Peyer's patch (tissue), 4 donors: ENCODE data around the gene EFEMP2. TPM values are rescaled to one million over a fixed set of nuclear protein-coding genes. Genes with fewer than 3 reads are reported as not detected.

Source experiments
- DNase-seq, 3 donors: peaks; one replicate each; pipeline ENCODE4 v3.0.0-alpha.2; 2017 to 2019
- H3K27ac ChIP-seq, 4 donors: fragments of 200-600 bp; sonication (generic); one replicate each; pipeline ENCODE4 v1.5.1; 2016 to 2019
- H3K27me3 ChIP-seq, 2 donors: fragments of 200-600 bp; sonication (generic); one replicate each; pipeline ENCODE4 v1.5.1; 2019
- H3K36me3 ChIP-seq, 3 donors: fragments of 200-600 bp; sonication (generic); one replicate each; pipeline ENCODE4 v1.5.1; 2016 to 2019
- H3K4me1 ChIP-seq, 4 donors: fragments of 200-600 bp; sonication (generic); one replicate each; pipeline ENCODE4 v1.5.1; 2016 to 2019
- H3K4me3 ChIP-seq, 4 donors: fragments of 200-600 bp; sonication (generic); 1 replicate in 3 of 4; 2 replicates in 1 of 4; pipeline ENCODE4 v1.5.1; 2016 to 2019; ENCODE audit warnings: mild to moderate bottlenecking in 1 of 4
- H3K9me3 ChIP-seq, 4 donors: fragments of 200-600 bp; sonication (generic); one replicate each; pipeline ENCODE4 v1.5.1; 2016 to 2019; ENCODE audit warnings: mild to moderate bottlenecking in 1 of 4
- POLR2A ChIP-seq, 2 donors: fragments of 450-650 bp; IDR thresholded peaks; one replicate each; pipeline ENCODE4 v1.5.1; 2017; ENCODE audit warnings: antibody characterized with exemption in 2 of 2, mild to moderate bottlenecking in 2 of 2, moderate library complexity in 2 of 2
- total RNA-seq, 4 donors: library from RNA; depleted of rRNA; stranded (reverse); fragments of >200 nt; gene quantifications; one replicate each; pipeline ENCODE4 v1.1.0, GENCODE V29; 2016
- TF ChIP-seq, protein P1 (sequence below), 6 experiments: fragments of 450-650 bp in 4 of 6; fragments of 200-600 bp in 2 of 6; sonication (generic) in 1 of 6; IDR thresholded peaks; one replicate each; pipeline ENCODE4 v1.5.1; 2017 to 2019; ENCODE audit warnings: antibody characterized with exemption in 6 of 6, mild to moderate bottlenecking in 3 of 6, moderate library complexity in 1 of 6

Gene EFEMP2
- total RNA-seq, 4 donors from 2014 or later: 4.4 to 75.1 (median 12.1) TPM

- peak overlapping the region in 2 of 4 donors; percentile 80 to 93 for H3K4me3 ChIP-seq
- H3K9me3 ChIP-seq: no peaks in the 10 kb centered on the region
- H3K27me3 ChIP-seq: no peaks in the 10 kb centered on the region
- peak overlapping the region in 3 of 4 donors; percentile 95 to 98 (median 96) for H3K27ac ChIP-seq
- H3K36me3 ChIP-seq: peaks cover 0 to 53% (median 0%) of the 10 kb centered on the region in 3 donors
- peaks cover 14 to 50% (median 16%) of the 10 kb centered on the region in 4 donors for H3K4me1 ChIP-seq
- TF ChIP-seq, protein P1, sequence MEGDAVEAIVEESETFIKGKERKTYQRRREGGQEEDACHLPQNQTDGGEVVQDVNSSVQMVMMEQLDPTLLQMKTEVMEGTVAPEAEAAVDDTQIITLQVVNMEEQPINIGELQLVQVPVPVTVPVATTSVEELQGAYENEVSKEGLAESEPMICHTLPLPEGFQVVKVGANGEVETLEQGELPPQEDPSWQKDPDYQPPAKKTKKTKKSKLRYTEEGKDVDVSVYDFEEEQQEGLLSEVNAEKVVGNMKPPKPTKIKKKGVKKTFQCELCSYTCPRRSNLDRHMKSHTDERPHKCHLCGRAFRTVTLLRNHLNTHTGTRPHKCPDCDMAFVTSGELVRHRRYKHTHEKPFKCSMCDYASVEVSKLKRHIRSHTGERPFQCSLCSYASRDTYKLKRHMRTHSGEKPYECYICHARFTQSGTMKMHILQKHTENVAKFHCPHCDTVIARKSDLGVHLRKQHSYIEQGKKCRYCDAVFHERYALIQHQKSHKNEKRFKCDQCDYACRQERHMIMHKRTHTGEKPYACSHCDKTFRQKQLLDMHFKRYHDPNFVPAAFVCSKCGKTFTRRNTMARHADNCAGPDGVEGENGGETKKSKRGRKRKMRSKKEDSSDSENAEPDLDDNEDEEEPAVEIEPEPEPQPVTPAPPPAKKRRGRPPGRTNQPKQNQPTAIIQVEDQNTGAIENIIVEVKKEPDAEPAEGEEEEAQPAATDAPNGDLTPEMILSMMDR (IDR thresholded peaks at IDR 0.05): no peak
- no peak for DNase-seq
Measured at GRCh38 chr11:65854852-65855837, 17.5 kb downstream of the EFEMP2 start.

DNA sequence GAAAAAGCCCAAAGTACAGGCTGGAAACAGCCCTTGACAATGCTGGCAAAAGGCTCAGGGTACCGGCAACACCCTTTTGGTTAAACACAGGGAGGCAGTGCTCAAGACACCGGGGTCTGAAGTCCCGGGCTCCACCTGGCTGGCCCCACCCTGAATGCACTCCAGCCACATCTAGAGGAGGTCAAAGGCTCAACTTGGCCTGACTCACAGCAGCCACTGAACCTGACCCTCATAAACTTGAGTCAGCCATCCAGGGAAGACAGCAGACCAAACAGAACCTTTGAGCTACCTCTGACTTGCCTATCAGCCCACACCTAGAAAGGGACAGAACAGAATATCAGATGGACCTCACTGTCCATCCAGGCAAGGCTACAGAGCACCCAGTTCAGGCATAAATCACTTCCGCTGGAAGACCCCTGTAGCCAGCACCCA lies 18.4 kb downstream of the EFEMP2 start:
- H3K4me1 ChIP-seq: peaks cover 11 to 45% (median 15%) of the 10 kb centered on the region in 4 donors

GRCh38 chr11:65853246-65853979 lies 19.2 kb downstream of the EFEMP2 start:
- H3K4me3 ChIP-seq: peak overlapping the region in 2 of 4 donors; percentile 18 to 22
- H3K9me3 ChIP-seq: no peaks in the 10 kb centered on the region
- H3K27me3 ChIP-seq: no peaks in the 10 kb centered on the region
- H3K4me1 ChIP-seq: peaks cover 11 to 45% (median 15%) of the 10 kb centered on the region in 4 donors
- H3K27ac ChIP-seq: peak overlapping the region in 3 of 4 donors; percentile 75 to 97 (median 80)
- TF ChIP-seq POLR2A (IDR thresholded peaks at IDR 0.05): no peak
- TF ChIP-seq, protein P1 (IDR thresholded peaks at IDR 0.05): peak in 1 of 6 experiments; percentile 3
- H3K36me3 ChIP-seq: peaks cover 0 to 53% (median 0%) of the 10 kb centered on the region in 3 donors
- DNase-seq: peak in 1 of 3 donors; percentile 54

More for the DNA sequence above, 18.4 kb downstream of the EFEMP2 start:
- DNase-seq: peak in 2 of 3 donors; percentile 90 to 92
- peaks cover 0 to 53% (median 0%) of the 10 kb centered on the region in 3 donors for H3K36me3 ChIP-seq
- TF ChIP-seq POLR2A (IDR thresholded peaks at IDR 0.05): peak; percentile 92
- TF ChIP-seq, protein P1 (IDR thresholded peaks at IDR 0.05): no peak
- H3K27ac ChIP-seq: peak overlapping the region in 3 of 4 donors; percentile 95 to 98 (median 96)
- no peaks in the 10 kb centered on the region for H3K27me3 ChIP-seq
- H3K9me3 ChIP-seq: no peaks in the 10 kb centered on the region
- peak overlapping the region in 1 of 4 donors; percentile 93 for H3K4me3 ChIP-seq

- H3K27me3 ChIP-seq: no peaks in the 10 kb centered on the region
- peaks cover 0 to 53% (median 0%) of the 10 kb centered on the region in 3 donors for H3K36me3 ChIP-seq
- peak in 2 of 3 donors; percentile 58 to 61 for DNase-seq
- no peaks in the 10 kb centered on the region for H3K9me3 ChIP-seq
- H3K4me1 ChIP-seq: peaks cover 11 to 45% (median 15%) of the 10 kb centered on the region in 4 donors
- peak overlapping the region in 3 of 4 donors; percentile 75 to 97 (median 80) for H3K27ac ChIP-seq
- H3K4me3 ChIP-seq: peak overlapping the region in 2 of 4 donors; percentile 18 to 22
- TF ChIP-seq POLR2A (IDR thresholded peaks at IDR 0.05): no peak
- TF ChIP-seq, protein P1 (IDR thresholded peaks at IDR 0.05): no peak
Measured at GRCh38 chr11:65852508-65853245, 19.9 kb downstream of the EFEMP2 start.
